Stimulated activated CD4-positive, alpha-beta T cell treated with anti-CD3 and anti-CD28 coated beads, Interleukin-12 subunit alpha, Interleukin-12 subunit beta, amount 100 ng/mL, for 48 hours (primary cell): ENCODE results near the gene MGME1.

Experiments used
- DNase-seq, 3 donors: peaks; one replicate each; pipeline ENCODE4 v3.0.0-alpha.2; 2020; ENCODE audit warnings: low read depth in 2 of 3, low spot score in 1 of 3

Gene MGME1

GRCh38 chr20:17968366-17969277 lies at the start of gene MGME1, which contains the start of gene SNX5:
MGME1 (plus strand) TSS chr20:17969018; CDS start chr20:17969860, 842 bp downstream.
SNX5 (minus strand) TSS chr20:17968794; CDS start chr20:17968425, 369 bp downstream.
- peak; percentile 98 to 100 (median 98) for DNase-seq

GRCh38 chr20:17919149-17919548 lies 49.7 kb upstream of the MGME1 start:
- DNase-seq = no peak

- DNase-seq = no peak
Observed at GRCh38 chr20:17921774-17922173, 47.0 kb upstream of the MGME1 start.

DNA sequence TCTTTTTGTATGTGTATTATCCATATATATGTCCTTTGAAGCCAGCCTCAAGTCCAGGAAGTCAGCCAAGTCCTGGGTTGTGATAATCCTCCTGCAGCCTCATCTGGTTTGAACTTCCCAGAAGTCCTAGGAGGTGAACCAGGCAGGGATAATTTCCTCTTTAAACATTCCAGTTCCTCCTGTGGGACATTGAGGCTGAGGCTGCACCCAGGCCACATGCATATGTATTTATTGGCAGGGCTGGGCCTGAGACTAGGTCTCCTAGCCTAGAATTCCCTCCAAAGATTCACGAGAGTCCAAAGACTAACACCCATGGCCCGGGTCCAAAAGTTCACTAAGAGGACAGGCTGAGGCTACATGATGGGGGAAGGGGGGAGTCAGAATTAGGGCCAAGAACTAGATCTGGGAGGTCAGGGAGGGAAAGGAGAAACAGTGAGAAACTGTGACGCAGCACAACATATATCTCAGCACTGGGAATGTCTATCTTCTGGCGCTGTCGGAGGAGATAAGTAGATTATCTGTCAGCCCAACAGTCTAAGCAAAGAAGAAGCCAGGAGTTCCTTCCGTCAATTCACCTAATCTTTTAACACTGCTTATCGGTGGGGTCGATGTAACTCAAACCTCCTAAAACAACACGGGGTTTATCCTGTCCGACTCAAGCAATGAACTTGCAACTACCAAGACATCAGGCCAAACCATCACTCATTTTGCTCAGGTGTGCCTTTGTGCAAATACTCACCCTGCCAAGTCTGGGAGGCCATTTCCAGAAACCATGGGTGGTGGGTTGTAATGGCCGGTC lies 43.5 kb upstream of the MGME1 start:
- no peak for DNase-seq

- DNase-seq = no peak
Observed at GRCh38 chr20:17925940-17926300, 42.9 kb upstream of the MGME1 start.

GRCh38 chr20:17928211-17928611 lies 40.6 kb upstream of the MGME1 start:
- no peak for DNase-seq

DNA sequence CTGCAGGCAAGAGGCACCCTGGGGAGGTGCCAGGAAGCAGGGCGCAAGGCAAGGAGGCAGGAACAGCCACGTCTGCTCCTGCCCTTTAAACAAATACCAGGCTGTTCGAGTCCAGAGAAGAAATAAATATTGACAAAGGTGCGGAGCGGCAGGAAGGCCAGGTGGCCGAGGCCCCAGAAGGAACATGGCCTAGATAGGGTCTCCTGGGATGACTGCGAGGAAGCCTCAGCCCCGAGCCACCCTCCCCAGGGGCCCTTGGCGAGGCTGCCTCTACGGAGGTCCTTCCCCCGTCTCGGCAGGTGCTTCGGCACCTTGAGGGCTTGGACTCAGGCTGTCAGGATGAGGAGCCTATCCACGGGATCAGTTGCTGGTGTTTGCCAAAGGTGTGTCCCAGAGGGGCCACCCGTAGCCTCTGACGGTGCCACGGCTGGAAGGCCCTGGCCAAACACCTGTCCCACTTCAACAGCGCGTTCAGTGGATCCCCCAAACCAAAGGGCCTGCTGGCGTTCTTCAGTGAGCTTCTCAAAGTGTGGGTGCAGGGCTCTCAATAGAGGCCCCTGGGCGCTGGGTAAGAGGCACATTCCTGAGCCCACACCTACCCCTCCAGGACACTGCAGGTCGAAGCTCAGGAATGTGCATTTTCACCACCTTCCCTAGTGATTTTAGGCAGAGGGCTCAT lies 40.0 kb upstream of the MGME1 start:
- no peak for DNase-seq

DNA sequence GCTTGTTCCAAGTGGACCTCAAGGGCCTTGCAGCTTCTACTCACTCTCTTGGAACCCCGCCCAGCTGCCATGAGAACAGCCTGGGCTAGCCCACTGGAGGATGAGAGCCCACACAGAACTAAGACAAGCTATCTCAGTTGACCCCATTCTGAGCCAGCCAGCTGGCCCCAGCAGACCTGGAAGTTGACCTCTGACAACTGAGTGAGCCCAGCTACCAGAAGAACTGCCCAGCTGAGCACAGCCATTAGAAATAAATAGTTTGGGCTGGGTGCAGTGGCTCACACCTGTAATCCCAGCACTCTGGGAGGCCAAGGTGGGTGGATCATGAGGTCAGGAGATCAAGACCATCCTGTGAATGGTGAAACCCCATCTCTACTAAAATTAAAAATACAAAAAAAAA lies 37.3 kb upstream of the MGME1 start:
- DNase-seq = no peak

- no peak for DNase-seq
Observed at GRCh38 chr20:17932396-17932795, 36.4 kb upstream of the MGME1 start.

DNA sequence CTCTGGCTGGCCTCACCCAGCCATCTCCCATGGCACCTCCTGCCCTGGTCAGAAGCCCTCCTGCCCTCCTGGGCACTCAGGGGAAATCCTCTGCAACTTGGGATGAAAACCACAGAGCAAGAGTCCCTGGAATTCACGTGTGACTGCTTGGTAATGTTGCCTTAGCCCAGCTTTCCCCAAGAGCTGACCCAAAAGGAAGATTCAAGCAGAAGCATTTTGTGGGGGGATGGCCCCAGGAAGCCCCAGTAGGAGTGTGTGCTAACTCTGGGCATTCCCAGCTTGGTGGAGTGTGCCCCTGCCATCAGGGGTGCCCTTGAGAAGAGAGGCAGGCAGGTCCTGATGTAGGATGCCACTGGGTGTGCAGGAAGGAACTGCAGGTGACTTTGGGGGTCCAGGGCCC lies 35.7 kb upstream of the MGME1 start:
- DNase-seq = no peak

- no peak for DNase-seq
Observed at GRCh38 chr20:17933711-17934110, 35.1 kb upstream of the MGME1 start.

DNA sequence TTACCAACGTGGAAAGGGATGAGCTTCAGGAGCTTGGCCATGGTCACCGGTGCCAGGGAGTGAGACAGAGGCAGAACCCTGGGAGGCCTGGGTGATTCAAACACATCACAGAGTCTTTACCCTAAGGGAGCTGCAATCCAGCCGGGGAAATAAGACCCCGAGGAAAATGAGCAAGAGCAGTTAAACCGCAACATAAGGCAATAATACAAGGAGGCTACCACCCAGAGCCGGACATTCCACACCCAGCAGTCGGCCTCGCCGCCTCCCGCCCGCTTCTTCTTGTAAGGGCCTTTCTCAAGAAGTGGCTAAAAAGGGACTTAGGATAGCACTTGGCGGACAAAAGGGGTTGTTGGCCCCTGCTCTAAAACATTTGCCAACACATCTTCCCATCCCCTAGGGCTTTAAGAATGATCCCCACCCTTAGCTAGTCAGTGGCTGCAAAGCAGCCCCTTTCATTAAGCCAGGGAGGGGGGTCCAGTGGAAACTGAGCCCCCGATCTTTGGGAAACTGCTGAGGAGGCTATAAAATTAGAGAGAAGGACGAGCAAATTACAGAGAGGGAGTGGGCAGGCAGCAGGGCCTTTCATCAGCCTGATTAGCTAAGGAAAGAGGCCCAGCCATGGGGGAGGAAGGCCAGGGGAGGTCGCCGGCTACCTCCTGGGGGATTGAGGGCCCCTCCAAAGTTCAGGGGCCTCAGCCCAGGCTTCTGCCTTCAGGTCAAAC lies 34.5 kb upstream of the MGME1 start:
- no peak for DNase-seq

GRCh38 chr20:17935186-17935585 lies 33.6 kb upstream of the MGME1 start:
- DNase-seq = no peak

- no peak for DNase-seq
Observed at GRCh38 chr20:17935761-17936160, 33.1 kb upstream of the MGME1 start.

- no peak for DNase-seq
Observed at GRCh38 chr20:17936286-17936760, 32.5 kb upstream of the MGME1 start.

GRCh38 chr20:17936761-17937732 lies 31.8 kb upstream of the MGME1 start:
- no peak for DNase-seq

DNA sequence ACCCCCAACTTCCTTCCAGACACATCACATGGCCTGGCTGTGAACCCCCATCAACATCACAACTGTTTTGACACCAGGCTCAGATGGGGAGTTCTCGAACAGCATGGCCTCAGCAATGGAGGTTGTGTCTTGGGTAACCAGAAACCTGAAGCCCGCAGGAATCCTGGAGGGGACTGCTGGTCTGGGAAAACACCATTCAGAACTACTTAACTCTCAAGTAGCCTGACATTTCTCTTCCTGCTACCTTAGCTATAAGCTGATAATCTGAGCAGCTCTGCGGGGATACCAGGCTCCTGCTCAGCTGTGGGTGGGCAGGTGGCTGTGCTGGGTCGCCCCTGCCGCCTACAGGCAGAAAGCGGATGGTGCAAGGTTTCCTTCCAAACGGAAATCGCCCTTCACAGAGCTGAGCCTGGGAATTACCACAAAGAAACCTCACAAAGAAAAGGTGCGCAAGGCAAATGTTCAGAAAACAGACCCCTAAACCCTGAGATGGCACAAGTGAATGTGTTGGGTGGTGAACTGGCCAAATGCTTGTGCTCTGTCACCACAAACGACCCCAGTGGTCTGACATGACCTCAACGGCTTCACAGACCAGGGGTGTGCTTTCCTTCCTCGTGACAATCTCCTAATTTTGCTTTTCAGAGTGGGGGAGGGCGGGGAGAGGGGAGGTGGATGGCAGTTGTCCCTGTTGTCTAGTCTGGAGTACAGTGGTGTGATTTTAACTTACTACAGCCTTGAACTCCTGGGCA lies 29.8 kb upstream of the MGME1 start:
- peak in 2 of 3 donors; percentile 28 to 41 for DNase-seq

DNA sequence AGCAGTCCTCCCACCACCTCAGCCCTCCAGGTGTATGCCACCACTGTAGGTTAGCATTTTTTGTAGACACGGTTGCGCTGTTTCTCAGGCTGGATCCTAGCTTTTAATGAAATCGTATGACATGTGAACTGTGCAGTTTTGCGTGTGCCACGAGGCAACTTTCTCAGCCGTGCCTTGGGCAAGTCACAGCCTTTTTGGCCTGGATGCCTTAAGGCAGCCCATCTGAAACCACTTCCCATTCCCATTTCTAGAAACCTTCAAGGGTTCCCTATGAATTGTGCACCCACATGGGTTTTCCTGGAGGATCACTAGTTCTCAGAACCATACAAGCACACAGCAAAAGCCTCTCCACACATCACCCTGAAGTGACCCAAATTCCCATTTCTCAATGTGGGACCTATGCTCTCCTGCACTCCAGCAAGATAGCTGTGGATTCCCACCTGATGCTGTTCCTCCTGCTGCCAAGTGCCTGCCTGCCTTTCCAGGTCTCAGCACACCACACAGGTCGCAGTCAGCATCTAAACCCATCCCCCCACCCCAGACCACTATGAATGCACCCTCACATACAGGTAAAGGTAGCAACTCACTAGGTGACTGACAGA lies 29.1 kb upstream of the MGME1 start:
- no peak for DNase-seq
